HCT116 (cell line): ENCODE results near the gene ACVR1B. TPM values are rescaled to one million over a fixed set of nuclear protein-coding genes. Genes with fewer than 3 reads are reported as not detected.

Experiments used
- ATAC-seq: fragments of 200-7000 bp; cut with Tn5 transposase; 2 replicates; pipeline ENCODE4 v1.9.1; 2020; ENCODE audit warnings: mild to moderate bottlenecking, moderate library complexity
- BruUV-seq: library from RNA; stranded (reverse); fragments of 400-500 nt; replicated peaks from 2 replicates; lab custom pipeline; 2021; lab: Mats Ljungman, UMichigan
- CTCF ChIA-PET: fragments of 300-600 bp; sonication (Branson Sonifier 250); formaldehyde crosslinking; loops from one replicate; lab custom pipeline; 2021; ENCODE audit warnings: antibody characterized with exemption; lab: Charles Lee
- POLR2A ChIA-PET: fragments of 300-600, 350-600 bp; sonication (Branson Sonifier 250); formaldehyde crosslinking; loops from one replicate; lab custom pipeline; 2021; ENCODE audit warnings: antibody characterized with exemption; lab: Charles Lee
- RAD21 ChIA-PET, 2 experiments: fragments of 300-600 bp; sonication (Branson Sonifier 250); formaldehyde crosslinking; loops; one replicate each; lab custom pipeline; 2023; ENCODE audit warnings: low total read pairs in 2 of 2; ENCODE audit not compliant: uncharacterized antibody in 2 of 2, unreplicated experiment in 2 of 2, low non-redundant PET in 1 of 2; lab: Charles Lee
- DNase-seq: peaks from one replicate; pipeline ENCODE4 v3.0.0-alpha.2; 2010; ENCODE audit warnings: low read depth, low spot score
- H2AFZ ChIP-seq: fragments of 200-600 bp; shearing (Covaris generic), sonication (generic); 2 replicates; pipeline ENCODE4 v1.6.1; 2017; ENCODE audit warnings: low read depth, mixed run types, mixed read lengths, antibody characterized with exemption, low read length; ENCODE audit not compliant: poor library complexity, severe bottlenecking
- H3K27ac ChIP-seq: 2 replicates; pipeline ENCODE4 v1.5.1; 2012; ENCODE audit warnings: low read depth, low read length
- H3K27me3 ChIP-seq: fragments of 200-600 bp; sonication (generic); 2 replicates; pipeline ENCODE4 v1.6.1; 2016; ENCODE audit warnings: mixed run types, low read length, mixed read lengths; ENCODE audit not compliant: insufficient read depth
- H3K36me3 ChIP-seq, 2 experiments: fragments of 200-500 bp in 1 of 2; fragments of 200-600 bp in 1 of 2; sonication (Bioruptor generic) in 1 of 2; sonication (generic) in 1 of 2; 2 replicates each; pipeline versions ENCODE4 v1.5.1 to v1.6.1; 2014 to 2016; ENCODE audit warnings: low read length in 2 of 2, inconsistent platforms in 1 of 2, mixed read lengths in 1 of 2, mixed run types in 1 of 2; ENCODE audit not compliant: insufficient read depth in 2 of 2, control insufficient read depth in 1 of 2
- H3K4me1 ChIP-seq, 2 experiments: fragments of 200-600 bp in 1 of 2; sonication (generic) in 1 of 2; 2 replicates each; pipeline versions ENCODE4 v1.5.1 to v1.6.1; 2012 to 2017; ENCODE audit warnings: low read length in 2 of 2, inconsistent platforms in 1 of 2, mild to moderate bottlenecking in 1 of 2, mixed read lengths in 1 of 2, mixed run types in 1 of 2, moderate library complexity in 1 of 2; ENCODE audit not compliant: insufficient read depth in 2 of 2, control insufficient read depth in 1 of 2
- H3K4me2 ChIP-seq: fragments of 200-600 bp; sonication (generic); 2 replicates; pipeline ENCODE4 v1.6.1; 2017; ENCODE audit warnings: mixed run types, low read length, mixed read lengths
- H3K4me3 ChIP-seq, 2 experiments: fragments of 200-600 bp in 1 of 2; sonication (generic) in 1 of 2; replicated peaks in 1 of 2; 2 replicates each; pipeline ENCODE4 v1.5.1; 2011 to 2016; ENCODE audit warnings: low read length in 2 of 2, control low read depth in 1 of 2, low read depth in 1 of 2, mild to moderate bottlenecking in 1 of 2, mixed read lengths in 1 of 2, mixed run types in 1 of 2
- H3K79me2 ChIP-seq: fragments of 200-600 bp; sonication (generic); 2 replicates; pipeline ENCODE4 v1.6.1; 2017; ENCODE audit warnings: mild to moderate bottlenecking, mixed run types, low read length, moderate library complexity, mixed read lengths; ENCODE audit not compliant: insufficient read depth
- H3K9ac ChIP-seq: fragments of 200-600 bp; sonication (generic); 2 replicates; pipeline ENCODE4 v1.6.1; 2016; ENCODE audit warnings: low read length, mixed read lengths
- H3K9me2 ChIP-seq: fragments of 200-600 bp; sonication (generic), shearing (Covaris generic); 2 replicates; pipeline ENCODE4 v1.6.1; 2017; ENCODE audit warnings: mixed run types, mild to moderate bottlenecking, moderate library complexity; ENCODE audit not compliant: insufficient read depth
- H3K9me3 ChIP-seq, 2 experiments: fragments of 200-500 bp in 1 of 2; fragments of 200-600 bp in 1 of 2; sonication (Bioruptor generic) in 1 of 2; sonication (generic) in 1 of 2; 2 replicates each; pipeline ENCODE4 v1.6.1; 2014 to 2017; ENCODE audit warnings: low read length in 2 of 2, mixed read lengths in 2 of 2, inconsistent platforms in 1 of 2, low read depth in 1 of 2, mild to moderate bottlenecking in 1 of 2, mixed run types in 1 of 2, moderate library complexity in 1 of 2; ENCODE audit not compliant: control insufficient read depth in 1 of 2, insufficient read depth in 1 of 2
- H4K20me1 ChIP-seq: fragments of 200-600 bp; sonication (generic), shearing (Covaris generic); 2 replicates; pipeline ENCODE4 v1.6.1; 2017; ENCODE audit warnings: mixed run types, mild to moderate bottlenecking, moderate library complexity; ENCODE audit not compliant: insufficient read depth
- CBX3 ChIP-seq: IDR thresholded peaks from 2 replicates; pipeline ENCODE4 v1.6.1; 2012; ENCODE audit warnings: low read depth
- CEBPB ChIP-seq: IDR thresholded peaks from 2 replicates; pipeline ENCODE4 v1.6.1; 2012; ENCODE audit warnings: low read depth
- EGR1 ChIP-seq: IDR thresholded peaks from 2 replicates; pipeline ENCODE4 v1.6.1; 2012; ENCODE audit warnings: low read depth
- ELF1 ChIP-seq: IDR thresholded peaks from 2 replicates; pipeline ENCODE4 v1.6.1; 2012; ENCODE audit warnings: low read depth, borderline replicate concordance
- EZH2phosphoT487 ChIP-seq: fragments of 200-600 bp; IDR thresholded peaks from 2 replicates; pipeline ENCODE4 v1.6.1; 2018; ENCODE audit warnings: antibody characterized with exemption, borderline replicate concordance
- FOSL1 ChIP-seq: IDR thresholded peaks from 2 replicates; pipeline ENCODE4 v1.6.1; 2012; ENCODE audit warnings: low read depth
- JUND ChIP-seq: IDR thresholded peaks from 2 replicates; pipeline ENCODE4 v1.6.1; 2012
- MAX ChIP-seq: IDR thresholded peaks from 2 replicates; pipeline ENCODE4 v1.6.1; 2012
- POLR2A ChIP-seq: IDR thresholded peaks from 2 replicates; pipeline ENCODE4 v1.7.0; 2011; ENCODE audit warnings: borderline replicate concordance; ENCODE audit not compliant: insufficient read depth, insufficient read length; ENCODE audit errors: extremely low read depth
- RAD21 ChIP-seq: IDR thresholded peaks from 2 replicates; pipeline ENCODE4 v1.6.1; 2012; ENCODE audit warnings: low read depth, mild to moderate bottlenecking
- REST ChIP-seq: IDR thresholded peaks from 2 replicates; pipeline ENCODE4 v1.6.1; 2012; ENCODE audit warnings: low read depth
- SIN3A ChIP-seq: IDR thresholded peaks from 2 replicates; pipeline ENCODE4 v1.6.1; 2012; ENCODE audit warnings: low read depth
- SP1 ChIP-seq: IDR thresholded peaks from 2 replicates; pipeline ENCODE4 v1.6.1; 2012; ENCODE audit warnings: low read depth
- SRF ChIP-seq: IDR thresholded peaks from 2 replicates; pipeline ENCODE4 v1.6.1; 2012; ENCODE audit warnings: low read depth
- TCF7L2 ChIP-seq: IDR thresholded peaks from 2 replicates; pipeline ENCODE4 v1.7.0; 2011; ENCODE audit warnings: borderline replicate concordance, inconsistent platforms; ENCODE audit not compliant: insufficient read depth, insufficient read length; ENCODE audit errors: extremely low read depth
- YY1 ChIP-seq: IDR thresholded peaks from 2 replicates; pipeline ENCODE4 v1.6.1; 2011; ENCODE audit warnings: low read length, low read depth, moderate library complexity, mild to moderate bottlenecking; ENCODE audit not compliant: insufficient replicate concordance; ENCODE audit errors: extremely low read depth
- ZFX ChIP-seq: fragments of 450-650 bp; IDR thresholded peaks from 2 replicates; pipeline ENCODE4 v1.6.1; 2017
- intact Hi-C: fragments of 100-400 bp; cut with micrococcal nuclease; formaldehyde crosslinking; loops from 2 replicates; pipeline ENCODE4 v1.10.0; 2022
- total RNA-seq: library from RNA; stranded (reverse); gene quantifications from one replicate; pipeline ENCODE4 v1.2.1, GENCODE V29; 2021; ENCODE audit not compliant: unreplicated experiment
- TF ChIP-seq, protein P1 (sequence below): IDR thresholded peaks from 2 replicates; pipeline ENCODE4 v1.6.1; 2012
- TF ChIP-seq, protein P2 (sequence below), 3 experiments: fragments of 200-600 bp in 1 of 3; sonication (generic) in 1 of 3; IDR thresholded peaks in 2 of 3; conservative IDR thresholded peaks in 1 of 3; 2 replicates each; pipeline ENCODE4 v1.5.1; 2012 to 2017; ENCODE audit warnings: low read depth in 2 of 3, low read length in 2 of 3, antibody characterized with exemption in 1 of 3, borderline replicate concordance in 1 of 3, control low read depth in 1 of 3, mild to moderate bottlenecking in 1 of 3, mixed read lengths in 1 of 3, mixed run types in 1 of 3, moderate library complexity in 1 of 3; ENCODE audit not compliant: insufficient read depth in 1 of 3

ACVR1B gene
- total RNA-seq, 1 experiment from 2014 or later: 22.7 TPM

- H3K9me2 ChIP-seq: no peaks in the 10 kb centered on the region
- H3K4me1 ChIP-seq: no peaks in the 10 kb centered on the region
- POLR2A ChIA-PET: no interaction called here
- intact Hi-C loops: no loop called here
- H3K4me2 ChIP-seq: no peak overlapping the region
- no peak for DNase-seq
- no peak overlapping the region for H3K4me3 ChIP-seq
- no peaks in the 10 kb centered on the region for H3K9me3 ChIP-seq
- BruUV-seq: no TSS peak
- H2AFZ ChIP-seq: no peak overlapping the region
- CTCF ChIA-PET: no interaction called here
- H3K27me3 ChIP-seq: no peaks in the 10 kb centered on the region
- H3K27ac ChIP-seq: no peak overlapping the region
- TF ChIP-seq SP1: no peak
- TF ChIP-seq TCF7L2: no peak
- TF ChIP-seq JUND: no peak
- TF ChIP-seq YY1: no peak
- no peak for TF ChIP-seq MAX
- no peak for TF ChIP-seq ELF1
- no peak for TF ChIP-seq POLR2A
- TF ChIP-seq RAD21: no peak
- TF ChIP-seq ZFX: no peak
- TF ChIP-seq SRF: no peak
- no peak for TF ChIP-seq EGR1
- TF ChIP-seq EZH2phosphoT487: no peak
- TF ChIP-seq REST: no peak
- TF ChIP-seq FOSL1: no peak
- no peak for TF ChIP-seq SIN3A
- TF ChIP-seq, protein P1, sequence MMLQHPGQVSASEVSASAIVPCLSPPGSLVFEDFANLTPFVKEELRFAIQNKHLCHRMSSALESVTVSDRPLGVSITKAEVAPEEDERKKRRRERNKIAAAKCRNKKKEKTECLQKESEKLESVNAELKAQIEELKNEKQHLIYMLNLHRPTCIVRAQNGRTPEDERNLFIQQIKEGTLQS: no peak
- no peak for TF ChIP-seq CBX3
- no peak for TF ChIP-seq CEBPB
- TF ChIP-seq, protein P2, sequence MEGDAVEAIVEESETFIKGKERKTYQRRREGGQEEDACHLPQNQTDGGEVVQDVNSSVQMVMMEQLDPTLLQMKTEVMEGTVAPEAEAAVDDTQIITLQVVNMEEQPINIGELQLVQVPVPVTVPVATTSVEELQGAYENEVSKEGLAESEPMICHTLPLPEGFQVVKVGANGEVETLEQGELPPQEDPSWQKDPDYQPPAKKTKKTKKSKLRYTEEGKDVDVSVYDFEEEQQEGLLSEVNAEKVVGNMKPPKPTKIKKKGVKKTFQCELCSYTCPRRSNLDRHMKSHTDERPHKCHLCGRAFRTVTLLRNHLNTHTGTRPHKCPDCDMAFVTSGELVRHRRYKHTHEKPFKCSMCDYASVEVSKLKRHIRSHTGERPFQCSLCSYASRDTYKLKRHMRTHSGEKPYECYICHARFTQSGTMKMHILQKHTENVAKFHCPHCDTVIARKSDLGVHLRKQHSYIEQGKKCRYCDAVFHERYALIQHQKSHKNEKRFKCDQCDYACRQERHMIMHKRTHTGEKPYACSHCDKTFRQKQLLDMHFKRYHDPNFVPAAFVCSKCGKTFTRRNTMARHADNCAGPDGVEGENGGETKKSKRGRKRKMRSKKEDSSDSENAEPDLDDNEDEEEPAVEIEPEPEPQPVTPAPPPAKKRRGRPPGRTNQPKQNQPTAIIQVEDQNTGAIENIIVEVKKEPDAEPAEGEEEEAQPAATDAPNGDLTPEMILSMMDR (IDR thresholded peaks at IDR 0.05 in 2 of 3, conservative IDR thresholded peaks at IDR 0.05 in 1 of 3; ENCODE audit: borderline replicate concordance in 1 of 3, insufficient read depth in 1 of 3, low read depth in 2 of 3, low read length in 2 of 3): no peak
- TF ChIP-seq, all 23 proteins: peak for 0
- RAD21 ChIA-PET: no interaction called here
- ATAC-seq: no peak
- H3K79me2 ChIP-seq: no peaks in the 10 kb centered on the region
- H4K20me1 ChIP-seq: no peaks in the 10 kb centered on the region
- H3K36me3 ChIP-seq: no peaks in the 10 kb centered on the region
- no peak overlapping the region for H3K9ac ChIP-seq
Measured at GRCh38 chr12:52013626-52014310, 62.3 kb downstream of the ACVR1B start.
